Left lung (tissue), 10 donors: Measurements from ENCODE around the gene DTYMK. TPM values are rescaled to one million over a fixed set of nuclear protein-coding genes. Genes with fewer than 3 reads are reported as not detected.
A peak's percentile ranks its signal among the peaks of the same experiment; 100 is the strongest.

Source experiments
- ATAC-seq: fragments of 200-7000 bp; cut with Tn5 transposase; one replicate; pipeline ENCODE4 v1.9.1; 2020; ENCODE audit warnings: moderate library complexity
- DNase-seq, 4 donors: peaks; one replicate each; pipeline ENCODE4 v3.0.0-alpha.2; 2013 to 2020
- H3K27ac ChIP-seq, 2 donors: fragments of 200-600 bp; sonication (generic) in 1 of 2; one replicate each; pipeline versions ENCODE4 v1.5.0 to v1.8.0; 2020 to 2021
- H3K27me3 ChIP-seq, 2 donors: fragments of 200-600 bp; sonication (generic) in 1 of 2; one replicate each; pipeline versions ENCODE4 v1.5.0 to v1.8.0; 2020 to 2021
- H3K36me3 ChIP-seq, 2 donors: fragments of 200-600 bp; sonication (generic) in 1 of 2; one replicate each; pipeline versions ENCODE4 v1.5.0 to v1.8.0; 2020 to 2021
- H3K4me1 ChIP-seq, 2 donors: fragments of 200-600 bp; one replicate each; pipeline ENCODE4 v1.8.0; 2021
- H3K4me3 ChIP-seq, 2 donors: fragments of 200-600 bp; sonication (generic) in 1 of 2; one replicate each; pipeline versions ENCODE4 v1.5.0 to v1.8.0; 2020 to 2021; ENCODE audit warnings: mild to moderate bottlenecking in 1 of 2
- H3K9me3 ChIP-seq, 2 donors: fragments of 200-600 bp; sonication (generic) in 1 of 2; one replicate each; pipeline versions ENCODE4 v1.5.0 to v1.8.0; 2020 to 2021
- CTCF ChIP-seq, 2 donors: fragments of 200-600 bp; sonication (generic) in 1 of 2; IDR thresholded peaks; one replicate each; pipeline versions ENCODE4 v1.5.0 to v1.8.0; 2021; ENCODE audit warnings: antibody characterized with exemption in 2 of 2
- intact Hi-C, 2 donors: fragments of 100-400 bp; cut with DNase I; formaldehyde crosslinking; loops; one replicate each; pipeline versions ENCODE4 v1.11.2 to v1.14.2; 2022
- polyA plus RNA-seq, 6 donors: library from polyadenylated mRNA; unstranded; fragments of 120-200 nt; gene quantifications; one replicate each; pipeline ENCODE4 v1.2.1, GENCODE V29; 2013; ENCODE audit not compliant: insufficient read length in 6 of 6
- total RNA-seq, 2 donors: library from RNA; stranded (reverse); fragmentation: NEBNext Ultra II Directional; extraction: Animal tissue kit (Norgen Biotek cat#: 25700); gene quantifications; one replicate each; pipeline ENCODE4 v1.2.1, GENCODE V29; 2021
- donor health status: DM: no; HTN: yes; CAD: no.
- donor health status: DM: no; HTN: no; CAD: no.

Gene DTYMK
- total and polyA plus RNA-seq, 8 donors = 28.7 to 56.2 (median 42.2) TPM

DNA sequence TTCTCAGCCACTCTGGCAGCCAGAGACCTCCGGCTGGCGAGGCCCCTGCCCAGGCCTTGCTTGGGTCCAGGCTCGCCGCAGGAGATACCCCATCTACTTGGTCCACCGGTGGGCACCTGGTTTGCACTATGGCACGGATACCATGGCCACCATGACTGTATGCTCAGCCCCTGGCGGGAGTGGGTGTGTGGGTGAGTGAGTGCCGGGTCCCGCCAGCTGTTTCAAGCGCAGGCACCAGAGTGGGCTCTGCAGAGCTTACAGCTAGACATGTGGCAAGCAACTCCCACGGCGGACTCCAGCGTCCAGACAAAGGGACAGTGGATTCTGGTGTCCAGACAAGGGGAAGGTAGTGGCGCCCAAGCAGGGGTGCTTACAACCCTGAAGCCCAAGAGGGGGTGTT, 47.7 kb downstream of the DTYMK start:
- intact Hi-C loops = no loop called here
- peak overlapping the region in 1 of 2 donors; percentile 85 for H3K4me3 ChIP-seq
- DNase-seq (peak in 1 of 4 donors; percentile 60), ATAC-seq (no peak)
- peaks cover 20 to 45% of the 10 kb centered on the region in 2 donors for H3K4me1 ChIP-seq
- no peak overlapping the region for H3K27ac ChIP-seq
- H3K27me3 ChIP-seq = no peaks in the 10 kb centered on the region
- H3K9me3 ChIP-seq = no peaks in the 10 kb centered on the region
- H3K36me3 ChIP-seq = peaks cover 0 to 7% of the 10 kb centered on the region in 2 donors
- no peak for TF ChIP-seq CTCF (IDR thresholded peaks at IDR 0.05)

GRCh38 chr2:241637795-241638660, 48.6 kb downstream of the DTYMK start:
- TF ChIP-seq CTCF (IDR thresholded peaks at IDR 0.05) = no peak
- Histone ChIP-seq H3K27me3 (no peaks in the 10 kb centered on the region), H3K27ac (peak overlapping the region; percentile 98 to 99), H3K4me3 (peak overlapping the region; percentile 71 to 85), H3K9me3 (no peaks in the 10 kb centered on the region), H3K36me3 (peaks cover 0 to 16% of the 10 kb centered on the region in 2 donors), H3K4me1 (peaks cover 20 to 45% of the 10 kb centered on the region in 2 donors)
- ATAC-seq (peak; percentile 3), DNase-seq (peak in 1 of 4 donors; percentile 42)
- intact Hi-C loops = no loop called here

DNA sequence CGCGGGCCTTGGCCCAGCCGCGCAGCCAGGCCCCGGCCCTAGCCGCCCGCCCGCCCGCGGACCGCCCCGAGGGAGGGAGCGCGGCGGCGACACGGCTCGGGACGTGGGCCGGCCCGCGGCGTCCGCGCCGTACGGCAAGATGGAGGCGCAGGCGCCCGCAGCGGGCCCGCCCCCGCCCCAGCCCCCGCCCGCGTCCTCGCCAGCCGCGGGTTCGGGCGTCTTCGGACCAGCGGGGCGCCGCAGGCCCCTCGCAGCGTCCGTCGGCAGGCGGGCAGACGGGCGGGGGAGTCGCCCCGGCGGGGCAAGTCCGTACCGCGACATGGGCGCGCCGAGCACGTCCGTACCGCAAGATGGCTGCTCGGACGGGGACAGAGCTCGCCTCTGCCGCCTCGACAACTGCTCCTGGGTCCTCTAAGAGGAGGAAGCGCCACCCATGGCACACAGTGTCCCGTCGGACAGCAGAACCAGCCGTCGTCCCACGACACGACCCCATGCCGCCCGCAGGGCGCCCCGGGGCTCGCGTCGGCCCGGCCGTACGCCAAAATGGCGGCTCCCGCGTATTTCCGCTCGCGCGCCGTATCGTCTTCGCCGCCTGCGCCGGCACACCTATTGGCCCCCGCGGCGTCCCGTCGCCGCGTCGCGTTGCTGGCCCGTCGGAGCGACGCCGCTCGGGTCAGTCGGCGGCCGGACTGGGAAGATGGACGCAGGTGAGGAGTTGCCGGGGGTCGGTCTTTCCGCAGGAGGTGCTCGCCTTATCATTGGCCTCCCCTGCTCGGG, 49.4 kb downstream of the DTYMK start, which contains the start of the genes ATG4B and THAP4:
Gene ATG4B, plus strand, starts transcription at position 676 of the 777 bp plus-strand sequence. Its CDS starts 22 bp downstream, at position 698.
Gene THAP4, minus strand, starts transcription at position 141 of the 777 bp plus-strand sequence. CDS start 141 bp downstream, outside the sequence.
- intact Hi-C loops = no loop called here
- H3K4me1 ChIP-seq = peaks cover 20 to 45% of the 10 kb centered on the region in 2 donors

GRCh38 chr2:241636182-241637017, 50.2 kb downstream of the DTYMK start:
- Histone ChIP-seq H3K4me1 (peaks cover 20 to 45% of the 10 kb centered on the region in 2 donors), H3K9me3 (no peaks in the 10 kb centered on the region), H3K27me3 (no peaks in the 10 kb centered on the region), H3K27ac (peak overlapping the region; percentile 98 to 99), H3K36me3 (peaks cover 0 to 29% of the 10 kb centered on the region in 2 donors), H3K4me3 (peak overlapping the region; percentile 71 to 85)
- intact Hi-C loops = no loop called here
- ATAC-seq (peak; percentile 41), DNase-seq (peak in 3 of 4 donors; percentile 30 to 86 (median 40))
- no peak for TF ChIP-seq CTCF (IDR thresholded peaks at IDR 0.05)

More for the DNA sequence above, 49.4 kb downstream of the DTYMK start, which contains the start of the genes ATG4B and THAP4:
- no peaks in the 10 kb centered on the region for H3K27me3 ChIP-seq
- peaks cover 0 to 21% of the 10 kb centered on the region in 2 donors for H3K36me3 ChIP-seq
- DNase-seq = peak; percentile 88 to 97 (median 94)
- no peaks in the 10 kb centered on the region for H3K9me3 ChIP-seq
- H3K27ac ChIP-seq = peak within 1 kb of the TSS; percentile 98 to 99
- peak; percentile 92 for ATAC-seq
- TF ChIP-seq CTCF (IDR thresholded peaks at IDR 0.05) = no peak
- H3K4me3 ChIP-seq = peak within 1 kb of the TSS; percentile 71 to 85
